ENCODE measurements around the gene ADGRD1.

The ADGRD1 gene

DNA sequence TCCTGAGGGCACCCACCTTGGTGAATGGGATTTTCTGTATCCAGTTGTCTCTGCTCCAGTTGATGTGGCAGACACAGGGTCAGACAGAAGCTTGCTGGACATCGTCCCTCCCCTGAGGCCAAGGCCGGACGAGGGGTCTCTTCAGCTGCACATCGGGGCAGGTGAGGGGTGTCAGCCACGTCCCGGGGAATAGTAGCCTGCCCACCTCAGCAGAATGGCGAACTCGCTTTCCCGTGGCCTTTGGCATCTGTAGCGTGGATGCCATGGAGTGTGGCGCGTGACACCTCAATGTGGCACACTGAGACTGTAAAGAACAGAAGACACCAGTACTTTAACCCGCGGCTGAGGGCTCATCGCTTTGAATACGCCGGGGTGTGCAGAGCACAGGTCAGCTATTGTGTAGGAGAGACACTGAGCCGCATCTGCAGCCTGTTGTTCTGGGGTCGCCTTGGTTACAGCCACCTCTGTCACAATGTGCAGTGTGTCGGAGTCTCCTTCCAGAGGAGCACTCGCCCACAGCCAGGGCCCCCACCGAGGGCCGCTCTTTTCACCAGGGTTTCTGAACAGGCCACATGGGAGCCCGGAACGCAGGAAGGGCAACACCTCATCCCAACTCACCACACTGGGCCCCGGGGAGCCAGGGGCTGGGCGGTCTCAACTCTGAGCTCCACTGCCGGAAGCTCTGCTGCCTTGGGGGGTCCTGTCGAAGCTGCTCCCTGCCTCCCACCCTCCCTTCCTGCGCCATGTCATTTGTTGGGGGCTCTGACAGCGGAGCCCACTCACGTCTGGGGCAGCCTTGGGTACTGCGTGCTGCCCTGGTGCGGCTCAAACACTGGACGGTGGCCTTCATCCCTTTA, 77.0 kb downstream of the ADGRD1 start:
- Histone ChIP-seq H3K4me1 (ENCODE audit: control insufficient read depth in 2 of 2, insufficient read depth in 2 of 2, low read length in 2 of 2) (no peaks in the 10 kb centered on the region), H3K27me3 (ENCODE audit: control insufficient read depth in 2 of 2, insufficient read depth in 2 of 2, low read length in 2 of 2) (no peaks in the 10 kb centered on the region), H3K9ac (ENCODE audit: low read depth in 1 of 2, low read length in 2 of 2) (no peak overlapping the region), H3K27ac (ENCODE audit: low read depth in 2 of 2, low read length in 2 of 2) (no peak overlapping the region), H3K36me3 (ENCODE audit: control insufficient read depth in 2 of 2, insufficient read depth in 2 of 2, low read length in 2 of 2) (no peaks in the 10 kb centered on the region), H3K4me3 (ENCODE audit: low read length in 2 of 2) (no peak overlapping the region), H3K9me3 (ENCODE audit: control insufficient read depth in 2 of 2, low read length in 2 of 2) (no peaks in the 10 kb centered on the region)

DNA sequence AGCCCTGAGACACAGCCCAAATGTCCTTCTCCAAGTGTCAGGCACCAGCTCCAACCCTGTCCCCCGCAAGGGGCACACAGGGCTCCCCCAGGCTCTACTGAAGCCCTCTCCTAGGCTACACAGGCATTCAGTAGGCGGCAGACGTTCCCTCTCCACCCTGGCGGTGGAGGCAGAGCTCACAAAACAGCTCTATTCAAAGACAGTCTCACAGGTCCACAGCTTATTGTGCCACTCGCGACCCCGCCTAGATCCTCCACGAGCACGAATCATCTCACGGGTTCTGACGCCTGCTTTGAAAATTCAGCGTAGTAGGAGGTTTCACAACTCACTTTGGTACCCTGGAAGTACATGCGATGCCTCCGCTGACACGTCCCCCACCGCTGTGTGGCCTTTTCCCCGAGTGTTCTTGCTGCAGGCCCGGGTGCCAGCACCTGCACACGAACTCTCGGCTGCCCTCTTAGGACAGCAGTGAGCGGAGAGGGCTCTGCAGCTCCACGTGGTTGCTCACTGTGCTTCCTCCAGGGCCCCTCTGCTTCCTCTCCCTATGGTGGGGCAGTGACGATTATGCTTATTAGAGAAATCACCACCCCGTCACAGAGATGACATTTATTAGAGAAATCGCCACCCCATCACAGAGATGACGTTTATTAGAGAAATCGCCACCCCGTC, 78.5 kb downstream of the ADGRD1 start:
- Histone ChIP-seq H3K4me1 (ENCODE audit: control insufficient read depth in 2 of 2, insufficient read depth in 2 of 2, low read length in 2 of 2) (no peaks in the 10 kb centered on the region), H3K9me3 (ENCODE audit: control insufficient read depth in 2 of 2, low read length in 2 of 2) (no peaks in the 10 kb centered on the region), H3K27ac (ENCODE audit: low read depth in 2 of 2, low read length in 2 of 2) (no peak overlapping the region), H3K36me3 (ENCODE audit: control insufficient read depth in 2 of 2, insufficient read depth in 2 of 2, low read length in 2 of 2) (no peaks in the 10 kb centered on the region), H3K27me3 (ENCODE audit: control insufficient read depth in 2 of 2, insufficient read depth in 2 of 2, low read length in 2 of 2) (no peaks in the 10 kb centered on the region), H3K4me3 (ENCODE audit: low read length in 2 of 2) (no peak overlapping the region), H3K9ac (ENCODE audit: low read depth in 1 of 2, low read length in 2 of 2) (no peak overlapping the region)

DNA sequence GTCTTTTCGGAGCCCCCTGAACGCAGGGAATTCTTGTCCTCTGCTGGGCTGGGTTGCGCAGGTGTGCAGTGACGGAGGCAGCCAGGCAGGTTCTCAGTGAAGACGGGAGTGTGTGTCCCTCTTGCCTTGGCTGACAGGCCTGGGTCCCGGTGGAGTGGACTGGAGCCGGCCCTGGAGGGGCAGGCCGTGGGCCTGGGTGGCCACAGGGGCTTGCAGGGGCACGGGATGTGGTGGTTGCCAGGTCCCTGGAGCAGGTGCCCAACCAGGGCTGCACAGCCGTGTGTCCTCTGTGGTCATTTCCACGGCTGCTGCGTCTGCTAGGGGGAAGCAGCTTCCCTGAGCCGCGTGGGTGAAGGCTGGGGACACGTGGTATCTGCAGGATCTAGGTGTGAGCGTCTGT, 79.8 kb downstream of the ADGRD1 start:
- Histone ChIP-seq H3K27ac (ENCODE audit: low read depth in 2 of 2, low read length in 2 of 2) (no peak overlapping the region), H3K9ac (ENCODE audit: low read depth in 1 of 2, low read length in 2 of 2) (no peak overlapping the region), H3K36me3 (ENCODE audit: control insufficient read depth in 2 of 2, insufficient read depth in 2 of 2, low read length in 2 of 2) (no peaks in the 10 kb centered on the region), H3K27me3 (ENCODE audit: control insufficient read depth in 2 of 2, insufficient read depth in 2 of 2, low read length in 2 of 2) (no peaks in the 10 kb centered on the region), H3K4me1 (ENCODE audit: control insufficient read depth in 2 of 2, insufficient read depth in 2 of 2, low read length in 2 of 2) (no peaks in the 10 kb centered on the region), H3K4me3 (ENCODE audit: low read length in 2 of 2) (no peak overlapping the region), H3K9me3 (ENCODE audit: control insufficient read depth in 2 of 2, low read length in 2 of 2) (no peaks in the 10 kb centered on the region)

DNA sequence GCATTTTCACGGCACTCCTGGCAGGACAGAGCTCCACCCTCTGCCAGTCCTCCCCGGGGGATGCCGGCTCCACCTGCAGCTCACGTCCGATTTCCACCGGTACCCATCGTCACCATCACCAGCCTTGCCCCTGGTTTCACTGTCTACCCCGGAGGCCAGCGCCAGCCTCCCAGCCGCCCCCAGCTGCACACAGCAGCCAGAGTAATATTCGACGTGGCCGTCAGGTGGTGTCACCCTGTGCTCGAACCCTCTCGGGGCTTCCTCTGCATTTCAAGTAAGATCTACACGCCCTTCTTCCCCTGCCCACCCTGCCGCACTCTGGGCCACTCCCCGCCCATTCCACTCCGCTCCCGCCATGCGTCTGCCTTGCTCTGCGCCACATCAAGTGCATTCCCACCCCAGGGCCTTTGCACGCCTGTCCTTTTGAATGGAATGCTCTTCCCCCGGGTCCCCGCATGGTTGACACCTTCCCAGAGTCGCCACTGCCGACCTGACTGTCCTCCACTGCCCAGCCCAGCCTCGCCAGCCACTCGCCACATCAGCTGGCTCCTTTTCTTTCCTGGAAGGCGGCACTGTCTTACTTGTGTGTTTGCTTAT, 80.3 kb downstream of the ADGRD1 start:
- no peaks in the 10 kb centered on the region for H3K27me3 ChIP-seq (ENCODE audit: control insufficient read depth in 2 of 2, insufficient read depth in 2 of 2, low read length in 2 of 2)
- no peak overlapping the region for H3K4me3 ChIP-seq (ENCODE audit: low read length in 2 of 2)
- no peak overlapping the region for H3K9ac ChIP-seq (ENCODE audit: low read depth in 1 of 2, low read length in 2 of 2)
- no peaks in the 10 kb centered on the region for H3K36me3 ChIP-seq (ENCODE audit: control insufficient read depth in 2 of 2, insufficient read depth in 2 of 2, low read length in 2 of 2)
- H3K27ac ChIP-seq (ENCODE audit: low read depth in 2 of 2, low read length in 2 of 2), result no peak overlapping the region
- H3K9me3 ChIP-seq (ENCODE audit: control insufficient read depth in 2 of 2, low read length in 2 of 2), result no peaks in the 10 kb centered on the region
- H3K4me1 ChIP-seq (ENCODE audit: control insufficient read depth in 2 of 2, insufficient read depth in 2 of 2, low read length in 2 of 2), result no peaks in the 10 kb centered on the region

DNA sequence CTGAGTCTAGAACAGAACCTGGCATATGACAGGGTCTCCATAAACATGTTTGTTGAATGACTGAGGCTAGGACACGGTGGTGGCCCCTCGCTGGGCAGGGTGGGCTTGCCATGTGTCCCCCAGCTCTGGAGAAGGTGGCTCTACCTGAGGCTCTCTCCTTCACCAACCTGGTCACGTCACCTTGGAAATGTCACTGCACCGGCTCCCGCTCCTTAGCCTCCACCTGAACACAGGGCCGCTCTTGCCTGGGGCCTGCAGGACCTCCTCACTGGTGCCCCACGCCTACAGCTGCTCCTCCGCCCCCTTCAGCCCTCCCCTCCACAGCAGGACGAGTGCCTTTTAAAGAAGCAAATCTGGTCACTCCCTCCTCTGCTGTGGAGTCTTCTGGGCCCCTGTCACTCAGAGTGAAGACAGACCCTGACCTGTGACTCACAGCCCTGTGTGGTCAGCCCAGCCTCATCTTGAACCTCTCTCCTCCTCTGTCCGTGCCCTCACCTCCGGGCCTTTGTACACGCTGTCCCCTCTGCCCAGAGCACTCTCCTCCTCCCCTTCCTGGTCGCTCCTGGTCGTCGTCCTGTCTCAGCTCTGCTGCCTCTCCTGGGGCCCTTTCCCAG, 81.0 kb downstream of the ADGRD1 start:
- H3K27ac ChIP-seq (ENCODE audit: low read depth in 2 of 2, low read length in 2 of 2), result no peak overlapping the region
- H3K9me3 ChIP-seq (ENCODE audit: control insufficient read depth in 2 of 2, low read length in 2 of 2), result no peaks in the 10 kb centered on the region
- H3K36me3 ChIP-seq (ENCODE audit: control insufficient read depth in 2 of 2, insufficient read depth in 2 of 2, low read length in 2 of 2), result no peaks in the 10 kb centered on the region
- H3K27me3 ChIP-seq (ENCODE audit: control insufficient read depth in 2 of 2, insufficient read depth in 2 of 2, low read length in 2 of 2), result no peaks in the 10 kb centered on the region
- H3K9ac ChIP-seq (ENCODE audit: low read depth in 1 of 2, low read length in 2 of 2), result no peak overlapping the region
- no peak overlapping the region for H3K4me3 ChIP-seq (ENCODE audit: low read length in 2 of 2)
- H3K4me1 ChIP-seq (ENCODE audit: control insufficient read depth in 2 of 2, insufficient read depth in 2 of 2, low read length in 2 of 2), result no peaks in the 10 kb centered on the region

DNA sequence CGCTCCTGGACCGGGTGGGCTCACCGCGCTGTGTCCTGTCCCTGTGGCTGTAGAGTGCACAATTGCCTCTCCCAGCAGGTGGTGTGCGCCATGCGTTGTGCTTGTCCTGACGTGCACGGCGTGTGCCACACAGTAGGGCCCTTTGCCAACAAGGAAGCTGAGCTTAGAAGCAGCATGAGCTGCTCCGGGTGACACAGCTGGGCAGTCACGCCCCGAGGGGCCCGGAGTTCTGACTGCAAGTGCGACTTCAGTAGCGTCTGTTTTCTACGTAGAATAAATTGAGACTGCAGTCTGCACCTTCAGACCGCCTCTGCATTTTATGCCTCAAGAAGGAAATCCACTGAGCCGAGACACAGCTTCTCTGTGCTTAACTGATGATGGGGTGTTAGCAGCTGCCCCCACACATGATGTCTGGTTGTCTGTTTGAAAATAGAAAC, 81.6 kb downstream of the ADGRD1 start:
- Histone ChIP-seq H3K36me3 (ENCODE audit: control insufficient read depth in 2 of 2, insufficient read depth in 2 of 2, low read length in 2 of 2) (no peaks in the 10 kb centered on the region), H3K27me3 (ENCODE audit: control insufficient read depth in 2 of 2, insufficient read depth in 2 of 2, low read length in 2 of 2) (no peaks in the 10 kb centered on the region), H3K9me3 (ENCODE audit: control insufficient read depth in 2 of 2, low read length in 2 of 2) (no peaks in the 10 kb centered on the region), H3K4me1 (ENCODE audit: control insufficient read depth in 2 of 2, insufficient read depth in 2 of 2, low read length in 2 of 2) (no peaks in the 10 kb centered on the region), H3K9ac (ENCODE audit: low read depth in 1 of 2, low read length in 2 of 2) (no peak overlapping the region), H3K4me3 (ENCODE audit: low read length in 2 of 2) (no peak overlapping the region), H3K27ac (ENCODE audit: low read depth in 2 of 2, low read length in 2 of 2) (no peak overlapping the region)

DNA sequence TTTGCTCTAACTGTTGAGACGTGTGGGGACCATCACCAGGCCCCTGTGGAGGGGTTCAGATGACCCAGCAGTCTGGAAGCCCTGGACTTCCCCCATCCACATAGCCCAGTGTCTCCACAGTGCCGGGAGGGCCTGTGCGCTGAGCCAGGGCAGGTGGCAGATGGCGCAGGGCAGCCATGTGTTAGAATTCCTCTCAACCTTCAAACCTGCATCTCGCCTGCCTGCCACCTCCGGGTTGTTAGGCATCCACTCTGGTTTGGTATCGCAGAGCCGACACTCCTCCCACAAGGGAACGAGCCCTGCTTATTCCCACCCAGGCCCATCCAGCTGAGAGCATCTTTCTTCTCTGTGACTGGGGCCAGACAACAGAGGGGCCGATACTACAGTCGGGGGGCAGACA, 84.5 kb downstream of the ADGRD1 start:
- Histone ChIP-seq H3K4me3 (ENCODE audit: low read length in 2 of 2) (no peak overlapping the region), H3K9ac (ENCODE audit: low read depth in 1 of 2, low read length in 2 of 2) (no peak overlapping the region), H3K27me3 (ENCODE audit: control insufficient read depth in 2 of 2, insufficient read depth in 2 of 2, low read length in 2 of 2) (no peaks in the 10 kb centered on the region), H3K4me1 (ENCODE audit: control insufficient read depth in 2 of 2, insufficient read depth in 2 of 2, low read length in 2 of 2) (no peaks in the 10 kb centered on the region), H3K36me3 (ENCODE audit: control insufficient read depth in 2 of 2, insufficient read depth in 2 of 2, low read length in 2 of 2) (no peaks in the 10 kb centered on the region), H3K27ac (ENCODE audit: low read depth in 2 of 2, low read length in 2 of 2) (no peak overlapping the region), H3K9me3 (ENCODE audit: control insufficient read depth in 2 of 2, low read length in 2 of 2) (no peaks in the 10 kb centered on the region)

DNA sequence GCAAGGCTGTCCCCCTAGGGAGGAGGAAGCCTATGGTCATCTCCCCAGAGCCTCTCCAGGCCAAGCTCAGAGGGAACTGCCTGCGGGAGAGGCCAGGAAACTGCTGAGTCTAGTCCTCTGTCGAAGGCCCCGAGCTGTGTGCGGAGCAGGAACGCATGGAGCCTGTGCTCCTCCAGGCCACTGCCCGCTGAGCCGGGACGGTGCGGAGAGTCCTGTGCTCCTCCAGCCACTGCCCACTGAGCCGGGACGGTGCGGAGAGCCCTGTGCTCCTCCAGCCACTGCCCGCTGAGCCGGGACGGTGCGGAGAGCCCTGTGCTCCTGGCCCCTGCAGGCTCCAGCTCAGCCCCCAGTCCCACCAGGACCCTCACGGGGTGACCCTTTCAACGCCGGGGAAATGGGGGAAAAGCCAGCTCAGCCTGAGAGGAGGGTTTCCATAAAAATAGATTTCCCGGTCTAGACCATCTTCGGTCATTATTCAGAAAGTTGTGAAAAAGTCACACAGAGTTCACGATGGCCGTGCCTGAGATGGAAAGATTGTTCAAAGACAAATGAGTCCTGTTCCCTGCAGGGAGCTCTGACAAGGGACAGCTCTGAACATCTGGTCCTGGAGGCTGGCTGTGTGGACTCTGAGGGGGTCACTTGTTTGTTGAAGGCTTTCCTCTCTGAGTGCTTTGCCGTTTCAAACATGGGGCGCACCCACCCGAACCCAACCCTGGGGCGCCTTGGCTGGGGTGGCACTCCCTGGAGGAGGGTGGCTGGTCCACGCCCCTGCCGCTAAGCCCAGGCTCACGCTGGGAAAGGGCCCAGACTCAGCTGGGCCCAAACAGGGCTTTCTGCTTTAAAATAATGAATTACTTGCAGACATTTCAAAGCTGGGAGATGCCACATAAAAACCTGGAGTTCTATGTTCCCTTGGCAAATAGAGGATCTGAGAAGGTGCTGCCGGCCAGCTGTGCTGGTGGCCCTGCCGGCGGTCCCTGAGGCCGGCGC, 85.5 kb downstream of the ADGRD1 start:
- Histone ChIP-seq H3K27ac (ENCODE audit: low read depth in 2 of 2, low read length in 2 of 2) (no peak overlapping the region), H3K36me3 (ENCODE audit: control insufficient read depth in 2 of 2, insufficient read depth in 2 of 2, low read length in 2 of 2) (no peaks in the 10 kb centered on the region), H3K4me3 (ENCODE audit: low read length in 2 of 2) (no peak overlapping the region), H3K9ac (ENCODE audit: low read depth in 1 of 2, low read length in 2 of 2) (no peak overlapping the region), H3K4me1 (ENCODE audit: control insufficient read depth in 2 of 2, insufficient read depth in 2 of 2, low read length in 2 of 2) (no peaks in the 10 kb centered on the region), H3K9me3 (ENCODE audit: control insufficient read depth in 2 of 2, low read length in 2 of 2) (no peaks in the 10 kb centered on the region), H3K27me3 (ENCODE audit: control insufficient read depth in 2 of 2, insufficient read depth in 2 of 2, low read length in 2 of 2) (no peaks in the 10 kb centered on the region)

DNA sequence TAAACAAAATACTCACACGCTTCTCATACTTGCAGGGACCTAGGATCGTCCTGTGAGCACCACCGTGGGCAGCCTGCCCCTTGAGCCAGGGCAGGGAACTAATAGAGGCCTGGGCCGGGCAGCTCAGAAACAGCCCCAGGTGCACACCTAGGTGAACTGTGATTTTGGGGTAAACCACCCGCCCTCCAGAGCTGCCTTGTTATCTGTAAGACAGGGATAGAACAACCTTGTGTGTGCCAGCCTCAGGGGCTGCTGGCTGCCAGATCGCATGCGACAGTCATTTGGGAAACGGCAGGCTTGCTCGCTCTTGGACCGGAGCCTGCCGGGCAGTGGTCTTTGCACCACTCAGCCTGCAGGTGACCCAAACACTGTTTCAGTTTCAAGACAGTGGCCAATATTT, 86.8 kb downstream of the ADGRD1 start:
- Histone ChIP-seq H3K4me3 (ENCODE audit: low read length in 2 of 2) (no peak overlapping the region), H3K27ac (ENCODE audit: low read depth in 2 of 2, low read length in 2 of 2) (no peak overlapping the region), H3K36me3 (ENCODE audit: control insufficient read depth in 2 of 2, insufficient read depth in 2 of 2, low read length in 2 of 2) (no peaks in the 10 kb centered on the region), H3K27me3 (ENCODE audit: control insufficient read depth in 2 of 2, insufficient read depth in 2 of 2, low read length in 2 of 2) (no peaks in the 10 kb centered on the region), H3K4me1 (ENCODE audit: control insufficient read depth in 2 of 2, insufficient read depth in 2 of 2, low read length in 2 of 2) (no peaks in the 10 kb centered on the region), H3K9me3 (ENCODE audit: control insufficient read depth in 2 of 2, low read length in 2 of 2) (no peaks in the 10 kb centered on the region), H3K9ac (ENCODE audit: low read depth in 1 of 2, low read length in 2 of 2) (no peak overlapping the region)
